Retina (tissue), 1 donor: ENCODE measurements around the gene ERLEC1.
A peak's percentile ranks its signal among the peaks of the same experiment; 100 is the strongest.
"Not testable (repeated sequence)": the region's sequence is repeated elsewhere in the genome, so short reads cannot be mapped to it uniquely, and the experiment has no call there.

Experiments
- DNase-seq: peaks from one replicate; pipeline ENCODE4 v3.0.0-alpha.2; 2016

ERLEC1 gene

GRCh38 chr2:53841651-53842050 lies 54.8 kb downstream of the ERLEC1 start:
- DNase-seq = not testable (repeated sequence)

GRCh38 chr2:53842891-53843290 lies 56.0 kb downstream of the ERLEC1 start:
- DNase-seq = no peak

GRCh38 chr2:53843595-53843994 lies 56.8 kb downstream of the ERLEC1 start:
- no peak for DNase-seq

DNA sequence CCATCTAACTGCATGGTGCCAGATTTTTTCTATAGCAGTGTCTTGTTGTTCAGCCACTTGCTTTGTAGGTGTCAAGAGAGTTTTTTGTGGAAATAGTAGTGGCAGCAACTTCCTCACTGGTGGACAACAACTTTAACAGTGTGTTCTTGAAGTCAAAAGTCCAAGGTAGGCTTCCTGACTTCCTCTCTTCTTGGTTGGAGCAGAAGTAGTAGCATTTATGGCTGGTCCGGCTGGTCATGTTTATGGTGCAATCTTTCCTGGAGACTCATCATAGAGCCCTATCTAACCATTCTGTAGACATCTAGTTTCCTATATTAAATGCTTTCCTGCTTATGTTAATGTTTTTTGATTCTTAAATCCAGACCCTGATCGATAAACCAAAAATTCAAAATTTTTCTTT lies 61.2 kb downstream of the ERLEC1 start:
- no peak for DNase-seq

DNA sequence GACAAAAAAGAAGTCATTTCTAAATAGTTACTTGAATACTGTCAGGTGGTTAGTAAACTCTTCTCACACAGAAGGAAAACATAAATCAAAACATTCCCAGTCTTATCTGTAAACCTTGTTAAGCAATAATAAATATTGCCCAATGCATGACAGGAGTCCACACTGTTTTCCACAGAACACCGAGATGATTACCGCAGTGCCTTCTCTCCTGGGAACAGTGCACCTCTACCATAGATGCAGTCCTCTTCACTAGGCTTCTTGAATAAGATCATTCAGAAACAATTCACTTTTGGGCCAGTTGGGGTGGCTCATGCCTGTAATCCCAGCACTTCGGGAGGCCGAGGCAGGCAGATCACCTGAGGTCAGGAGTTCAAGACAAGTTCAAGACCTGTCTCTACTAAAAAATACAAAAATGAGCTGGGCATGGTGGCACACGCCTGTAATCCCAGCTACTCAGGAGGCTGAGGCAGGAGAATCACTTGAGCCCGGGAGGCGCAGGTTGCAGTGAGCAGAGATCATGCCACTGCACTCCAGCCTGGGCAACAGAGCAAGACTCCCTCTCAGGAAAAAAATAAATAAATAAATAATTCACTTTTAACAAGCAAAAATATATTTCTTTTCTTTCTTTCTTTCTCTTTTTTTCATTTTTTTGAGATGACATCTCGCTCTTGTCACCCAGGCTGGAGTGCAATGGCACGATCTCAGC lies 64.4 kb downstream of the ERLEC1 start:
- not testable (repeated sequence) for DNase-seq

DNA sequence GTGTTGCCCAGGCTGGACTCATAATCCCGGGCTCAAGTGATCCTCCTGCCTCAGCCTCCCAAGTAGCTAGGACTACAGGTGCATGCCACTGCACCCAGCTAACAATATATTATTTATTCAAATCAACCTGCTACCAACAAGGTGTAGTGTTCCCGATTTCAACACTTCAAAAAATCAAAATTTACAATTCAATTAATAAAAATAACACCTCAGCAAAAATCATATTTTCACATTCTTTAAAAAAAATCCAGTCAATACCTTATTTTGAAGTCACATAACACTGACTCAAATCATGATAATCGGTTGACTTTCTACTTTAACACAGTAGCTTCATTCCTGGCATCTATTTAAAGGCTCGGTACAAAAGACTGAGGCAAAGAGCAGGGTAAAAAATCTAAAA lies 65.7 kb downstream of the ERLEC1 start:
- no peak for DNase-seq

GRCh38 chr2:53854678-53855077 lies 67.8 kb downstream of the ERLEC1 start:
- DNase-seq = no peak

DNA sequence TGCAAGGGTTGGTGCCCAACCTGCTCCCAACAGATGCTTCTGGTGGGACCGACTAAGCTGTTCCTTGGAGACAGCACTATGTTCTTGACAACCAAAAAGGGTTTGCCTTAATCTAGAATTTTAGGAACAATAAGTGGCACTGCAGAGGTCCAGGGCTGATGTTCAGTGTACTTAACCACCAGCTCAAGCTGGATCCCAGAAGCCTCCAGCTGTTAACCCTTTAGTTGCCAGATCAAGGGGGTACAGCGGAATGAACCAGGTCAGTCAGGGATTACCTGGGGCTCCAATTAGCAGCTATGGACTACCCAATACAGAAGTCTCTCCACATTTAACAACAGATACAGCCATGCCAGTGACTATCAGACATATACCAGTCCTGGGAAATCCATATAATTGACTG lies 69.4 kb downstream of the ERLEC1 start:
- no peak for DNase-seq

- DNase-seq = peak; percentile 75
Measured at GRCh38 chr2:53859206-53860181, 72.7 kb downstream of the ERLEC1 start, which contains the start of gene GPR75. TSS of gene GPR75 (minus strand) at chr2:53859967. CDS start at chr2:53854756, 5,211 bp downstream.

GRCh38 chr2:53861824-53862223 lies 75.0 kb downstream of the ERLEC1 start:
- no peak for DNase-seq

DNA sequence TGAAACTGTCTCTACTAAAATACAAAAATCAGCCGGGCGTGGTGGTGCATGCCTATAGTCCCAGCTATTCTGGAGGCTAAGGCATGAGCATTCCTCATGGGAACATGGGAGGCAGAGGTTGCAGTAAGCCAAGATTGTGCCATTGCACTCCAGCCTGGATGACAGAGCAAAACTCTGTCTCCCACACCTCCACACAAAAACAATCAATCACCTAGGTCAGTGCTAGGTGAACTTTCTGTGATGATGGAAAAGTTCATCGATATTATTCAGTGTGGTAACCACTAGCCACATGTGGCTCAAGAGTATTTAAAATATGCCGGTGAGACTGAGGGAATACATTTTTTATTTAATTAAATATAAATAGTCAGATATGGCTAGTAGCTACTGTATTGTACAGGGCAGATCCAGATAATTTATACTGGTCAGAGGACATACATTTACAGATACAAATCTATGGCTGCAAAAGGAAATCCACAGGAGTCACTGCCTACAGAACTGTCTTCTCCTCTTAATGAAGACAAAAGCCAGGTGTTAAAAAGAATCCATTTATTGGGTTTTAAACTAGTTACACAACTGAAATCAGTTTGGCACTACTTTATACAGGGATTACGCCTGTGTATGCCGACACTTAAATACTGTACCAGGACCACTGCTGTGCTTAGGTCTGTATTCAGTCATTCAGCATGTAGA lies 76.8 kb downstream of the ERLEC1 start:
- no peak for DNase-seq

DNA sequence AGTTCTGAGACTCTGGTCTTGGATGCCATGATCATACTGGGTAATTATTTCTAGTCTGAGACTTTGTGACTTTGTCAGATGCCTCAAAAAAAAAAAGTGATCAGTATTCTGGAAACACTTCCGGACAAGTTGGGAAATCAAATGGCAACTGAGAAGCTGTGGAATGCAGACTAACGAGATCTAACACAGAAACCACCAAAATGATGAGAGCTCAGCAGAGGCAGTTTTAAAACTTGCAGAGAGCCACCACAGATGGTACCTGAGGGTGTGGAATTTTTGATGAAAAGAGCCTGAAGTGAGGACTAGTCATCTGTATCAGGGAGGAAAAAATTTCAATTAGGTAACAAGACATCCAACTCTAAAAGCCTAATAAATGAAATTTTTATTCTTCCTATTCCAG lies 78.4 kb downstream of the ERLEC1 start:
- DNase-seq = no peak

- no peak for DNase-seq
Measured at GRCh38 chr2:53865962-53866361, 79.1 kb downstream of the ERLEC1 start.

DNA sequence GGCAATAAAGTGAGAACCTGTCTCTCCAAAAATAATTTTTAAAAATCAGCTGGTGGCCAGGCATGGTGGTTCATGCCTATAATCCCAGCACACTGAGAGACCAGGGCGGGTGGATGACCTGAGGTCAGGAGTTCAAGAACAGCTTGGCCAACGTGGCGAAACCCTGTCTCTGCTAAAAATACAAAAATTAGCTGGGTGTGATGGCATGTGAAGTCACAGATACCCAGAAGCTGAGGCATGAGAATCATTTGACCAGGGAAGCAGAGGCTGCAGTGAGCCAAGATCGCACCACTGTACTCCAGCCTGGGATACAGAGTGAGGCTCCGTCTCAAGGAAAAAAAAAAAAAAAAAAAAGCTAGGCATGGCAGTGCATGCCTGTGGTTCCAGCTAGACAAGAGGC lies 80.3 kb downstream of the ERLEC1 start:
- no peak for DNase-seq

DNA sequence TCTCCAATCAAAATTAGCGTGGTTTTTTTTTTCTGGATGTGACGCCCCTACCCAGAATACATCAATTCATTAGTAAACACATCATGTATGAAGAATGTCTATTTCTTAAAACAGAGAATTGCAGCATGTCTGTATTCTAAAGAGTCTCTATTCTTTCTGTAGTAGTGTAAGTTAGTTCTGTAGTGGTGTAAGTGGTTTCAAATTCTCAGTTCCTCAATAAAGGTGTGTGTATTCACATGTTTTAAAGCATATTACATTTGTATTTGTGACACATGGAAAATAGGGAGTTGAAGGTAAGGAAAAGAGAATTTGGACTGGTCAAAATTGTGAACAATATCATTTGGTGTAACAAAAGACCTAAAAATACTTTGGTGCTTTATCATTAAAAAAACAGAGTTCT lies 80.9 kb downstream of the ERLEC1 start:
- no peak for DNase-seq
